ENCODE results near the gene CPTP.

CPTP gene

GRCh38 chr1:1305300-1306069 is 19.1 kb upstream of the CPTP start:
- DNase-seq (ENCODE audit: low read depth, low spot score), result no peak

GRCh38 chr1:1306070-1306660 is 18.4 kb upstream of the CPTP start:
- no peak for DNase-seq (ENCODE audit: low read depth, low spot score)
- H3K27ac ChIP-seq, result peak overlapping the region; percentile 63

More at GRCh38 chr1:1305300-1306069, 19.1 kb upstream of the CPTP start:
- peak overlapping the region; percentile 63 for H3K27ac ChIP-seq

GRCh38 chr1:1306661-1307260 is 17.8 kb upstream of the CPTP start:
- no peak for DNase-seq (ENCODE audit: low read depth, low spot score)
- H3K27ac ChIP-seq, result no peak overlapping the region

GRCh38 chr1:1307261-1307922 is 17.2 kb upstream of the CPTP start:
- peak overlapping the region; percentile 87 for H3K27ac ChIP-seq
- no peak for DNase-seq (ENCODE audit: low read depth, low spot score)

- DNase-seq (ENCODE audit: low read depth, low spot score), result peak; percentile 70
- peak within 1 kb of the TSS; percentile 87 for H3K27ac ChIP-seq
Observed at GRCh38 chr1:1307923-1308755, 16.5 kb upstream of the CPTP start, which contains the start of the genes ACAP3 and PUSL1. Gene ACAP3, minus strand, starts transcription at chr1:1307930. Its CDS starts 115 bp downstream, at chr1:1307815. Gene PUSL1, plus strand, starts transcription at chr1:1308597. Its CDS starts 47 bp downstream, at chr1:1308644.

GRCh38 chr1:1308756-1309250 is 15.8 kb upstream of the CPTP start:
- peak overlapping the region; percentile 87 for H3K27ac ChIP-seq
- no peak for DNase-seq (ENCODE audit: low read depth, low spot score)

- H3K27ac ChIP-seq, result peak overlapping the region; percentile 87
- no peak for DNase-seq (ENCODE audit: low read depth, low spot score)
Observed at GRCh38 chr1:1309251-1310108, 15.1 kb upstream of the CPTP start.

GRCh38 chr1:1310109-1310385 is 14.6 kb upstream of the CPTP start:
- DNase-seq (ENCODE audit: low read depth, low spot score), result no peak
- no peak overlapping the region for H3K27ac ChIP-seq

- no peak overlapping the region for H3K27ac ChIP-seq
- no peak for DNase-seq (ENCODE audit: low read depth, low spot score)
Observed at GRCh38 chr1:1310476-1311053, 14.0 kb upstream of the CPTP start.

GRCh38 chr1:1311107-1312104 is 13.2 kb upstream of the CPTP start:
- no peak for DNase-seq (ENCODE audit: low read depth, low spot score)
- H3K27ac ChIP-seq, result no peak overlapping the region

GRCh38 chr1:1312450-1313314 is 11.9 kb upstream of the CPTP start:
- no peak overlapping the region for H3K27ac ChIP-seq
- DNase-seq (ENCODE audit: low read depth, low spot score), result no peak

- no peak for DNase-seq (ENCODE audit: low read depth, low spot score)
- H3K27ac ChIP-seq, result no peak overlapping the region
Observed at GRCh38 chr1:1313500-1314236, 10.9 kb upstream of the CPTP start.

GRCh38 chr1:1314237-1314586 is 10.4 kb upstream of the CPTP start:
- DNase-seq (ENCODE audit: low read depth, low spot score), result no peak
- no peak overlapping the region for H3K27ac ChIP-seq

- DNase-seq (ENCODE audit: low read depth, low spot score), result no peak
- H3K27ac ChIP-seq, result no peak overlapping the region
Observed at GRCh38 chr1:1314678-1315335, 9.8 kb upstream of the CPTP start.

GRCh38 chr1:1315435-1315954 is 9.1 kb upstream of the CPTP start:
- H3K27ac ChIP-seq, result no peak overlapping the region
- no peak for DNase-seq (ENCODE audit: low read depth, low spot score)

Data from epithelial cell of prostate (primary cell).